GM23338 (cell line): Measurements from ENCODE around the gene AKAP7.

Experiments used
- CREB1 ChIP-seq: fragments of 250-450 bp; sonication (Bioruptor Pico); IDR thresholded peaks from 2 replicates; pipeline ENCODE4 v1.5.0; 2020; ENCODE audit warnings: low read depth, mild to moderate bottlenecking, moderate library complexity
- CTCF ChIP-seq, 2 experiments: fragments of 200-600 bp in 1 of 2; sonication (generic) in 1 of 2; conservative IDR thresholded peaks; 2 replicates each; pipeline versions ENCODE4 v1.5.1 to v1.6.1; 2016 to 2017; ENCODE audit warnings: antibody characterized with exemption in 2 of 2, low read depth in 2 of 2, mild to moderate bottlenecking in 2 of 2, moderate library complexity in 1 of 2
- EZH2 ChIP-seq: fragments of 200-600 bp; sonication (generic); IDR thresholded peaks from one replicate; pipeline ENCODE4 v1.8.0; 2017; ENCODE audit warnings: antibody characterized with exemption, mild to moderate bottlenecking, low read depth; ENCODE audit not compliant: unreplicated experiment
- JUNB ChIP-seq: IDR thresholded peaks from one replicate; pipeline ENCODE4 v1.6.1; 2016; ENCODE audit warnings: antibody characterized with exemption; ENCODE audit not compliant: unreplicated experiment
- POLR2AphosphoS5 ChIP-seq: IDR thresholded peaks from 2 replicates; pipeline ENCODE4 v1.6.1; 2016; ENCODE audit warnings: antibody characterized with exemption, low read depth
- ZNF114 ChIP-seq: fragments of 250-450 bp; sonication (Bioruptor Pico); IDR thresholded peaks from 2 replicates; pipeline ENCODE4 v1.5.0; 2020; ENCODE audit warnings: mild to moderate bottlenecking, moderate library complexity

- TF ChIP-seq POLR2AphosphoS5 (no peak), CTCF (conservative IDR thresholded peaks at IDR 0.05; ENCODE audit: low read depth in 2 of 2) (no peak), JUNB (no peak), EZH2 (no peak), CREB1 (no peak), ZNF114 (no peak)
Measured at GRCh38 chr6:131115651-131116050, 19.6 kb upstream of the AKAP7 start.
